ENCODE measurements around the gene FIS1.

Gene FIS1

DNA sequence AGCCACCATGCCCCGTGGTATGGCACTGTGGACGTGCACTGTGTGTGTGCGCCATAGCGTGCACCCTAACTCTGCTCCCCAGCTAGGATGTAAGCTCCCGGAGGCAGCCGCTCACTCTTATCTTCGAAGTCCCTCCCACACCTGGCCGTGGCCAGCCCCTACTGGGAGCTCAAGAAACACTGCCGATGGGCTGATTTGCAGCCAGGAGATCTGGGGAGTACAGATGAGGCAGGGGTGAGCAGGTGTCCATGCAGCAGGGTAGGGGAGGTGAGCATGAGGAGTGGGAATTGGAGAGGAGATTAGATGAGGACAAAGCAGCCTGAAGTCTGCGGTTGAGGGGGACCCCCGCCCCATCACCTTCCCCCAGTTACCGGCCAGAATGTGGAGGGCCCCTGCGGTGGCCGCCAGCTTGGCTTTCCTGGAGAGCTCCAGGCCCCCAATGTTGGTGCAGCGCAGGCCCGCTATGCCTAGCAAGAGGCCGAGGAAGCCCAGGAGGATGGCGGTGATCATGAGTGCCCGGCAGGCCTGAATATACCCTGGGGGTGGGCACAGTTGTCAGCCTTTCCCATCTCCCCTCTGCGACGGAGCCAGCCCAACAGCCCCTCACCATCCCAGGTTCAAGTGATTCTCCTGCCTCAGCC, 10.9 kb downstream of the FIS1 start:
- no peak for DNase-seq (ENCODE audit: low spot score)

DNA sequence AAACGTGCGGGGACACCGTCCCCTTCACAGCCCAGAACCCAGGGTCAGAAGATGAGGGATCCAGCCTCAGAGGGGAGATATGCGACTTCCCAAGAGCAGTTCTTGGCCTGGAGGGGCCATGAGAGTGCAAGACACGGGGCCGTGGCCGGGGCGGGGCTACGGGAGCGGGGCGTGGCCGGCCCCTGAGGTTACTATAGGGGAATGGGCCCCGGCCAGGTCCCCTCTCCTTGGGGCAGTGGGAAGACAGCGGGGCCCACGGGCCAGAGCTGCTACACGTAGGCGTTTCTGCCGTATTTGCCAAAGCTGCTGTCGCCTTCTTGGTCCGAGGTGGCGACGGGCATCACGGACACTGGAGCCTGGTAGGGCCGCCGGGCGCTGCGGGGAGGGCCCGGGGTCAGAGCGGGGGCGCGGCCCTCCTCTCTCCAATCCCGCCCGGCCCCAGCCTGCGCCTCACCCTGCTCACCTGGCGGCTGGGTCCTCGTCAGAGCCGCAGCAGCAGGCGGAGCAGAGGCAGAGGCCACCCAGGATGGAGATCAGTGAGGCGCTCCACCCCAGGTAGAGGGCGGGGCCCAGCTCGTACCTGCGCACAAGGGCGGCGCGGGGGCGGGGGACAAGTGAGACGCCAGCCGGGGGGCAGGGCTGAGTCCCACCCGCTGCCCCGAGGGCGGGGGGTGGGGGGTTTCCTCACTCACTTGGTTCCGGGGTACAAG, 12.6 kb downstream of the FIS1 start:
- DNase-seq (ENCODE audit: low spot score), result no peak

DNA sequence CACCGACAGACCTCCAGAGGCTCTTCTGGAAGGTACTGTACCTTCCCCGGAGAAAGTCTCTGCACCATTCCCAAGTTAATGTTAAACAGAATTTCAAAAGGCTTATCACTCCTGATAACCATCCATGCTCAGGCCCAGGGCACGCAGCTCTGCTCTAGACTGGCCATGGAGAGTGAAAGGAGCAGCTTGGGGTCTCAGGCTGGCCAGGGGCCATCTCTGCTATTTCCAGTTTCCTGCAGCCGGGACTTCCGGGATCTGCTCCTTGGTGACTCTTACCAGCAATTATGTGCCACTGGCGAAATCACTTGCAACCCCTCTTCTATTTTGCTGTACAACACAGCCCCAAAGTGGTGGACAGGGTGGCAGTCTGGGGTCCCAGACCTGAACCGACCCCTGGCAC, 13.2 kb downstream of the FIS1 start:
- no peak for DNase-seq (ENCODE audit: low spot score)

DNA sequence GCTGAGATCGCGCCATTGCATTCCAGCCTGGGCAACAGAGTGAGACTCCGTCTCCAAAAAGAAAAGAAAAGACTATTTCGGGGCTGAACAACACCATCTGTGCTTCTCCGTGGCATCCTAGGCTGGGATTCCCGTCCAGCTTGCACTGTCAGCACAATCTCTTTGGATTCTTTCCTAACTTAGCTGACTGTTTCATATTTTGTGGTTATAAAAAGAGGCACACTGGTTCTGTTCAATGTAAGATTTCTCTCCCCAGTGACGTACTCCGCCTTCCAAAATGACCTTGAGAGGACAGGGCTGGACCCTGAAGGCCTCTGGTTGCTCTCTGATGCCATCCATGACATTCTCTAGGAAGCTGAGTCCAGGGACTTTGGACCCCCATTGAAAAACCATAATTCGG, 18.2 kb downstream of the FIS1 start:
- no peak for DNase-seq (ENCODE audit: low spot score)

DNA sequence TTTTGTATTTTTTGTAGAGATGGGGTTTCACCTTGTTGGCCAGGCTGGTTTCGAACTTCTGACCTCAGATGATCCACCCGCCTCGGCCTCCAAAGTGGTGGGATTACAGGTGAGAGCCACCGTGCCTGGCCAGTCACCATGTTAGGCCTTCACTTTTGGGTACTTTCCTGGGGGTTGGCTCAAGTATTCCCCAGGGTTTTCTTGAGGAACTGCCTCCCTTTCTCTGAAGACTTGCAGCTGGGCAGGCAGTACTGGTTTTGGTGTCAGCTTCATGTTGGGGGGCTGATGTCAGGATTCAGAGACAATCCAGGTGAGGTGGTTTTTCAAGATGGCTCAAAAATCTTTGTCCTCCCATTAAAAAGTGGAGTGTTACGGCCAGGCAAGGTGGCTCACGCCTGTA, 19.2 kb downstream of the FIS1 start:
- DNase-seq (ENCODE audit: low spot score), result no peak

DNA sequence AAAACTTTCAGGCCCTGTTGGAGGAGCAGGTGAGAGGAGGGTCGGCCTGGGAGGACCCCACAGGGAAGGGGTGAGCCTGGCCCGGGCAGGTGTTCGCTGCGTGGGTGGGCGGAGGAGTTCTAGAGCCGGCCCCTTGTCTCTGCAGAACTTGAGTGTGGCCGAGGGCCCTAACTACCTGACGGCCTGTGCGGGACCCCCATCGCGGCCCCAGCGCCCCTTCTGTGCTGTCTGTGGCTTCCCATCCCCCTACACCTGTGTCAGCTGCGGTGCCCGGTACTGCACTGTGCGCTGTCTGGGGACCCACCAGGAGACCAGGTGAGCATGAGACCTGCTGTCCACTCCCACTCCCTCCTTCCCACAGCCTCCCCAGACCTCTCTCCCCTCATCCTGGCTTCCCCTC, 21.4 kb downstream of the FIS1 start:
- DNase-seq (ENCODE audit: low spot score), result no peak

DNA sequence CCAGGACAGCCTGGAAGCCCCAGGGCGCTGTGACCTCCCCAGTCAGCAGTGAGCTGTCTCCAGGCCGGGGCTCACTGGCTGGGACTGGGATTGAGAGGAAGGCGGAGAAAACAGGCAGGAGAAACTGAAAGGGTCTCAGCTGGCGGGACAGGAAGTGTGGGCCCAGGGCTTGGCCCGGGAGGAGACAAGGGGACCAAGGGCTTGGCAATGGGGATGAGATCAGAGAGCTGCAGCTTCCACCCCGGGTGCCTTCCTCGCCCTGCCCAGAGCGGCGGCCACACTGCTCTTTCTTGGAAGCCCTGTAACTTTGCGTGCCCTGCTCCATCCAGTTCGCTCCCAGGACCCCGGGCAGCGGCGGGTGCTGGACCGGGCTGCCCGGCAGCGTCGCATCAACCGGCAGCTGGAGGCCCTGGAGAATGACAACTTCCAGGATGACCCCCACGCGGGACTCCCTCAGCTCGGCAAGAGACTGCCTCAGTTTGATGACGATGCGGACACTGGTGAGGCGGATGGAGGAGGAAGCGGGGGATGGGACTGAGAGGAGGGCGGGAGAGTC, 22.5 kb downstream of the FIS1 start:
- no peak for DNase-seq (ENCODE audit: low spot score)

DNA sequence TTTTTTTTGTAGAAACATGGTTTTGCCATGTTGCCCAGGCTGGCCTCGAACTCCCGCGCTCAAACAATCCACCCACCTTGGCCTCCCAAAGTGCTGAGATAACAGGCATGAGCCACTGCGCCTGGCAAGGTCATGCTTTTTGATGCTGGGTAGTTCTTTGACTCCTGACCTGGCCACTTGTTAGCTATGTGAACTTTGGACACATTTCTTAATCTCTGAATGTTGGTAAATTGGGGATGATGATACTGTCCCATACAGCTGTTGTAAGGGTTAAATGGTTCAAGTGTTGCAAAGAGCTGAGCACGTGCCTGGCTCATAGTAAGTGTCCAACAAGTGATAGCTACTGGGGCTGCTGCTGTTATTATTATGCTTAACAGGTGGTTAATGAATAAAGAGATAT, 24.6 kb downstream of the FIS1 start:
- DNase-seq (ENCODE audit: low spot score), result no peak

DNA sequence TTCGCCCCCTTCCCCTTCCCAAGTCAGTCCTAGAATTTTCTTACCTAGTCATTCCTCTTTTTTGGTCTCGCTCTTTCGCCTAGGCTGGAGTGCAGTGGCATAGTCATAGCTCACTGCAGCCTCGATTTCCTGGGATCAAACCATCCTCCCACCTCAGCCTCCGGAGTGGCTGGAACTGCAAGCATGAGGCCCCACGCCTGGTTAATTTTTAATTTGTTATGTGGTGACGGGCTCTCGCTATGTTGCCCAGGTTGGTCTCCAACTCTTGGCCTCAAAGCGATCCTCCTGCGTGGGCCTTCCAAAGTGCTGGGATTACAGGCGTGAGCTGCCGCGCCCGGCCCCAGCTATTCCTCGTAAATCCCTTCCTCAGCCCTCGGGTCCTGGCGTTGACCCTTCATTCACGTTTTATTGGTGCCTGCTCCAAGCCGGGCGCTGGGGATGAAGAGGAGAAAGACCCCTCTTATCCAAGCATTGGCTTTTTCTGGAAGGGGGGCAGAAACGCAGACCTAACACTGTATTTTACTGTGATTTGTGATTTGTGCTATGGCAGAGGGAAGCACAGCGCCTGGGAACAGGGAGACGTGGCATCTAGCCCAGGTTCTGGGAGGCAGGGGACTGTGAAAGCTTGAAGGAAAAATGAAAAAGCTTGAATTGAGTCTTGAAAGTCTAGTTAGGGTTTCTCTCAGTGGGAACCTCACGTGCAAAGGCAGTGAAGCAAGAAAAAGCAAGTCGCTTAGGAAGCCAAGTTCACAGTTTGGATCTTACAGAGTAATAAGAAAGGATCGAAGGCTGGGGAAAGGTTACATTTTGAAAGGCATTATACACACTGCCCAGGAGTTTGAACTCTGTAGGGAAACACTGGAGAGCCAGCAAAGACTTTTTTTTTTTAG, 26.4 kb downstream of the FIS1 start:
- peak; percentile 68 for DNase-seq (ENCODE audit: low spot score)

DNA sequence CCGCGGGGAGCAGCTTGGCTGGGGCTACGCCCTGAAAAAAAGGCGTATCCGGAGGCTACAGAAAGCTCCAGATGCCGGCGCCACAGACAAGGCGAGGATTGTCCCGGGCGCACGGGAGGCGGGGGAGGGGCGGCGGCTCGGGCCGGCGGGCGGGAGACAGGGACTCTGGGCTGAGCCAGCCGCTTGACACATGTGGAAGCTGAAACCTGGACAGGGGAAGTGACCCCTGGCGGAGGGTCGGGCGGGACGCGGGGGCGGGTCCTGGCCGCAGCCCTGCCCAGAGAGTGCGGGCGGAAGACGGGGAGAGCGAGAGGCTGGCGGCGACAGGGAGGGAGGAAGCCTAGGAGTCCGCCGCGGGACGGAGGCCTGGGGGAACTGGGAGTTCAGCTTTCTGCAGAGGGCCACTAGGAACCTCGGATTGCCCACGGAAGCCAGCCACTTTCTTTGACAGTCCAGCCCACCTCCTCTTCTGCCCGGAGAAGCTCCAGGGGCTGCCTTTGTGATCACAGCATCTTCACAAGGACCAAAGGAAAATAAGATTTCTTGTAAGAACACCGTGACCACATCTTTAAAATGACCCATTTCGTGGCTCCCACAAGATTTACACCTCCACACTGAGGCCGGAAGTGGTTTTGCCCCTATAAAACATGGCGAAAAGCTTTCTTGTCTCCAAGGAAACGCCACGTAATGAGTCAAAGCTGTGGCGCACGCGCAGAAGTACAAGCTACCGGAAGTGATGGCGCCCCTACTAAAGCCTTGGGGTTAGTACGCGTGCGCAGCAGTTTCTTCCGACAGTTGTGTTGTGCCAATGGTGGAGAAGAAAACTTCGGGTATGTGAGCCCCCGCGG, 27.3 kb downstream of the FIS1 start, which contains the start of the genes PLOD3 and ZNHIT1:
Gene PLOD3 (minus strand): TSS at position 194 of the 848 bp plus-strand sequence. CDS start 307 bp downstream, outside the sequence.
Gene ZNHIT1 (plus strand): TSS at position 778 of the 848 bp plus-strand sequence. CDS start 31 bp downstream, at position 809.
- DNase-seq (ENCODE audit: low spot score), result peak; percentile 99

DNA sequence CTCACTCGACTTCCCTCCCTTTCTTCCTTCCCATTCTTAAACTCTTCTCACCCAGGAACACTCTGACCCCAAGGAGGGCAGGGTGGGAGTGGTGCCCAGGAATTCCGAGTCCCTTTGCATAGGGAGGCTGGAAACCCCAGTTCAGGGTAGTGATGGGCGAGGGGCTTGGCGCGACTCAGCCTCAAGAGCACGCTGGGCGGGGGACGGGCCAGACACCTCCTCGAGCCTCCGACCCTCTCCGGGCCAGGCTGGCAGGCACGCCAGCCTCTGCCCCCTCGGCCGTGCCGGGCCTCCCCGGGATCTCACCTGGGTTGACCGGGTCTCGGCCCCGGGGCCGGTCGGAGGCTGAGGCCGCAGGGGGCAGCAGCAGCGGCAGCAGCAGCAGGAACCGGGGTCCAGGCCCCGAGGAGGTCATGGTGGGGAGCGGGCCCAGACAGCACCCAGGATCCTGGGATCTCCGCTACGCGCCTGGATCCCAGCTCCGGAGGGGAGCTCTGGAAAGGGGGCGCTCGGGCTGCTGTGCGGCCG, 28.0 kb downstream of the FIS1 start:
- no peak for DNase-seq (ENCODE audit: low spot score)

DNA sequence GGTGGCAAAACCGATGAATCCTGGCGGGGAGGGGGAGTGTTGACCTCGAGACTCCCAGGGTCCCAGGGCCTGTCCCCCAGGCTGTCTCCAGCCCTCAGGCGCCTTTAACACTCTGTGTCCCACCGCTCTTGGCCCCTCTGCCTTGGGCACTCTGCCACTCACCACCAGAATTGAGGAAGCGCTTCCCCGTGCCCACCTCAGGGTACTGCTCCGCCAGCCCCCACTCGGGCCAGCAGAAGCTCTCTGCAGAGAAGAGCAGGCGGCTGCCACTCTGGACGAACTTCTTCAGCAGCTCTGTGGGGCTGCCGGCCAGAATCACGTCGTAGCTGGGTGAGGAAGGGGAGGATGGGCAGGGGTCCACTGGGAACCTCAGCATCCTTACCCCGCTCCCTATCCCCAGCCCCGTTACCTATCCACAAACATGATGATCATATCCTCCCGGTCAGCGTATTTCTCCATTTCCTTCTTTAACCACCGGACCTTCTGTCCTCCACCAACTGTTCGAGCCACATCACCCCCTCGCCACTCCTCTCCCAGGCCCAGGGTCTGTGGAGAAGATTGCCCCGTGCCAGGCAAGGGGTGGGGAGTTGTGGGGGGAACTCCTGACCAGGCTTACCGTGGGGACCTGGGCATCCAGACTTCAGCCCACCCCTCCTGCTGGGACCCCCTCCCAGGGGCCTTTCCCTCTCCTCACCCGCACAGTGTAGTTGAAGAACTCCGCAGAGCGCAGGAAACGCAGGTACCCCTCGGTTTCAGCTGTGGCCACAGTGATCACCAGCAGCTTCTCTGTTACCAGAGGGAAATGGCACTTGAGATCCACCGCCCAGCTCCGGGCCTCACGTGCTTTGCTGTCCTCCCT, 28.7 kb downstream of the FIS1 start:
- DNase-seq (ENCODE audit: low spot score), result no peak

DNA sequence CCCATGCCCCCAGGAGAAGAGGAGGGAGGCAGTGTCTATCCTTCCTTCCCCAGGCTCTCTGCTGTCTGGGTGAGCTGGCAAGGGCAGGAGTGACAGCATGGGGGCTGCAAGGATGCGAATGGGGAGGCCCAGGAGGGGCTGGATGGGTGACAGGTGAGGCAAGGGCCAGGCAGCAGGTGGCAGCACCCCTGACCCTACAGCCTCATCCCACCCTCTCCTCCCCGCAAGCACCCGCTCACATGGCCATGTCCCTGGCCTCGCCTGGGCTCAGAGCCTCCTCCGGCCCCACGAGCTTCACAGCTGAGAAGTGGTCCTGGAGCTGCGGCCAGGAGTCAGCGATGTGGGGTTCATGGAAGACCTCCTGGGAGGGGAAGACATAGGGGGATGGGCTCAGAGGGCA, 32.9 kb downstream of the FIS1 start:
- no peak for DNase-seq (ENCODE audit: low spot score)

DNA sequence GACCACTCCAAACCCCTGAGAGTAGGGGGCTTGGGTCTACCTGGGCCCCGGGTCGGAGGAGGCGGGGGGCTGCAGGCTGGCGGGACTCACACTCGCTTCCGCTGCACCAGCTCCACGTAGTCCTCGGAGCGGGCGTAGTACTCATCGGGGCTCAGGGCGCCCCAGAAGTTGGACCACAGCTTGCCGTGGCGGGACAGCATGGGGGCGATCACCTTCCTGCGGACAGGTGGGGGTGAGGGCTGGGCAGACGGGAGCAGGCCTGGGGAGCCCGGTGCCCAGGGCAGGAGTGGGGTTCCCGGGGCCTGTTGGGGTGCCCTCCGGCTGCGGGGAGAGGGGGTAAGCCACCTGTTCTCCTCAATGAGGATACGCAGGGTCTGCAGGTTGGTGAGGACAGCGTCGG, 33.4 kb downstream of the FIS1 start:
- DNase-seq (ENCODE audit: low spot score), result no peak

DNA sequence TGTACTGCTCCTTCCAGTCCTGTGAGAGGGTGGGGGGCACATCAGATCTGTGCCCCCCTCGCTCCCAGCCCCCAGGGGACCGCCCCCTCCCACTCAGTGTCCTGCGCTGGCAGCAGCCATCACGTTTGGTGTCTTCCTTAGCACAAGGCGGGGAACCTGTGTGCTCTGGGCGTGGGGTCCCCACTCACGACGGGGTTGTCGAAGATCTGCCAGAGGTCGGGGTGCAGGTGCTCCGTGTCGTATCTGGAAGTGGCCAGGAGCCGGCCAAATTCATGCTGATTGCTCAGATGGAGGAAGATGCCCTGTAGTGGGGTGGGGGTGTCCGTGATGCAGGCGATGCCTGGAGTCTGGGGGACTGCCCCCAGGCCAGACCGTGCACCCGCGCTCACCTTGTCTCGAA, 34.7 kb downstream of the FIS1 start:
- DNase-seq (ENCODE audit: low spot score), result no peak

DNA sequence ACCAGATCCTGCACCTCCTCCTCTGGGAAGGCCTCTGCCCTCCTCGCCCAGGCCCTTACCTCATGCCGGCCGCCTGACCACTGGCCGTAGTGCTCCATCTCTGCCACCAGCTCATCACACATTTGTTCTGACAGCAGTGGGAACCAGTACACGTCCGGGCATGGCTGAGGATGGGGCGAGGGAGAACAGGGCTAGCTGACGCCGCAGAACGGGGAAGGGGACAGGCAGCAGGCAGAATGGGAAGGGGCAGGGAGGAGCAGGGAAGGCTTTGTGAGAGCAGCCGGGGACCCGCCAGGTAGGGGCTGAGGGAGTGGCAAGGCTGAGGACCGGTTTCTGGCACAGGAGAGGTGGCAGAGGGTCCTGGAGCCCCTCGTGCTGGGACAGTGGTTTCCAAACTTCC, 36.1 kb downstream of the FIS1 start:
- DNase-seq (ENCODE audit: low spot score), result no peak

DNA sequence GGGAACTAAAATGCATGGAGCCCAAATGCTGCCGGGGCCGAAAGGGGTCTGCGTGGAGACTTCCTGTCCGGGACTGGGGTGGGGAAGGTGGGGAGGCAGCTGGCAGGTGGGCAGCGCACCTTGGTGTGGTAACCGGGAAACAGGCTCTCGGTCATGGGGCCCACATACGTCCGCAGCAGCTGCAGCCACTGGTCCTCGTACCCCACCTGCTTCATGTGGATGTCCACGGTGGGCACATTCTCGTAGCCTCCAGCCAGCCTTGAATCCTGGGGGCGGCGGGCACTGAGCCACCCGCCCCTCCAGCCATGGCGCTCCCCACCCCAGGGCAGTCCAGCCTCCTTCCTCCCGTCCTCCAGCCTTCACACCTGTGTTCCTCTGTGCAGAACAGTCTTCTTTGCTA, 37.4 kb downstream of the FIS1 start:
- no peak for DNase-seq (ENCODE audit: low spot score)

DNA sequence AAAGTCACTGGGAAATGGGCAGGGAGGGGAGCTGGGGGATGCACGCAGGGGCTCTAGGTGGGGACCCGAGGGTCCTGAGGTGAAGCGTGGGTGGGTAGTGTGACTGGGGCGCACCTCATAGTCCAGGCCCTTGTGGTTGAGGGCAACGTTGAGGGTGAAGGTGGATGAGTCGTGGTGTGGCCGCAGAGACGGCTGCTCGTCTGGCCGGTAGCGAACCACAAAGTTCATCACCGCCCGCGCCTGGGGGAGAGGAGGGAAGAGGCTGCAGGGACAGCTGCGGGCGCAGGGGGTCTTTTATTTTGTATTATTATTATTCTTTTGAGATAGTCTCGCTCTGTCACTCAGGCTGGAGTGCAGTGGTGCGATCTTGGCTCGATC, 38.2 kb downstream of the FIS1 start:
- DNase-seq (ENCODE audit: low spot score), result no peak

DNA sequence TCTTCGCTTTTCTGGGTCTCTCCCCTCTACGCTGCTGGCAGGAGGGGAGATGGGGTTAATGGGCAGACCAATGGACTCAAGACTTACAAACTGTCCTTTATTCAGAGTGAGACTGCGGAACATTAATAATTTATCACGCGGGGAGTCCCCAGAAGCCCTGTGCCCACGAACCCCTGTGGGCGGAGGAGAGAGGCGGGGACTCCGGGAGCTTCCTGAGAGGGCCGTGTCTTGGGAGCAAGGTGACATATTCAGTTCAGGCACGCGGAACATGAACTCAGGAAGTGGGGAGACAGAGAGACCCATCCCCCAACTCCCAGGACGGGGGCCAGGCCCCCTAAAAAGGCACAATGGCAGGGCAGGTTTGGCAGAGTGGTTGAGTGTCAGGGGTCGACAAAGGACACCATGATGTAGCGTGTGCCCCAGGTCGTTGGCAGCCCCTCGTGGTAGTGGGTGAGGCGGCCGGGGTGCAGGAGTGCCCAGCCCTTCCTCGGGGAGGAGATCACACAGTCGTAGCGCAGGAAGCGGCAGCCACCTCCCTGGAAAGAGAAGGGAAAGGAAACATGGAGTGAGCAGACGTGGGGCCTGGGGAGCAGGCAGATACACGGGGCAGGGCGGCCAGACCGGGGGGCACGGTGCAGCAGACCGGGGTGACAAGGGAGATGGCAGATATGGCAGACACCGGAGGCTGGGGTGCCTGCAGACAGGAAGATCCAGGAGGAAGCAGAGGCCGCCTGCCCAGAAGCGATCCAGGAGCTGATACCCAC, 38.8 kb downstream of the FIS1 start:
- DNase-seq (ENCODE audit: low spot score), result no peak
